Pulmonary artery endothelial cell (primary cell): ENCODE measurements around the gene DENND6B. TPM values are rescaled to one million over a fixed set of nuclear protein-coding genes. Genes with fewer than 3 reads are reported as not detected.
"Not testable (repeated sequence)": the region's sequence is repeated elsewhere in the genome, so short reads cannot be mapped to it uniquely, and the experiment has no call there.

Experiments
- DNase-seq: peaks from one replicate; pipeline ENCODE4 v3.0.0-alpha.2; 2011; ENCODE audit warnings: low read depth, low spot score
- total RNA-seq: library from RNA; depleted of rRNA; stranded (reverse); fragments of >200 nt; gene quantifications from 2 replicates; pipeline ENCODE4 v1.2.3, GENCODE V29; 2014

DENND6B gene
- total RNA-seq, 1 donor from 2014 or later = 1.3 TPM

DNA sequence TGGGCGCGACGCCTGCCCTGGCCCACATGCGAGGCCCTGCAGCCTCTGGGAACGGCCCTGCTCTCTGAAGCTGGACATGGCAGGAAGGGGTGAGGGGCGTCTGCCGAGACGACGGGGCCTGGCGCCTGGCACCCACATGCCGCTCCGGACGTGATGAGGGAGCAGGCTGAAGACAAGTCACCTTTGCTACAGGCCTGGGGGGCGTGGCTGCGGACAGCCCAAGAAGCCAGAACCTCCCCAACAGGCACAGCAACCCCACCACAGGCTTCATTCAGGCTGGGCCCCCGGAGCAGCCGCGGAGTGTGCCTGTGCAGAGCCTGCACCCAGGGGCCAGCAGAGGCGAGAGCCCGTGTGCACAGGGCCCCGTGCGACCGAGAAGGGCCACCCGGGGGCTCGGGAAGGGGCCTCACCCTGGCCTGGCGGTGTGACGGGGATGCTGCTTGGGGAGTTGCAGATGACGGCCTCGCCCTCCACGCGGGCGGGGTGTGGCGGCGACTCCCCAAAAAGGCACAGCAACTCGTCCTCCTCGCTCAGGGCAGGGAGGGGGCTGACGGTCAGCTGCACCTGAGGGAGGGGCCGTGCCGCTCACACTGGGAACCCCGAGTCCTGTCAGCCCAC lies 40.0 kb downstream of the DENND6B start:
- DNase-seq = no peak

DNA sequence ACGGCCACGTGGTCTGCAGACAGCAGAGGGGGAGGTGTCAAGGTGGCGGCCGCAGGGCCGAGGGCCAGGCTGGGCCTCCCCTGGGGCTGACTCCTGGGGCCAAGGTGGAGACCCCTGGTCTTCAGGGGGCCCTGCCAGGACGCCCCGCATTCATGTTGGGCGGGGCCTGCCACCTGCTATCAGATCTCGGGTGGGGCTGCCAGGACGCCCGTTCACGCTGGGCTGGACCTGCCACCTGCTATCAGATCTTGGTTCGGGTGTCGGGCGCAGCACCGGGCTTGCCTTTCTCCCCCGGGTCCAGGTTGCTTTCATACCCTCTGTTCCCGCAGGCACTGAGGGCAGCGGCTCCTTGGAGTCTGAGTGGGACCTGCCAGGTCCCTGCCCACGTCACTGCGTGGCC lies 40.5 kb downstream of the DENND6B start:
- DNase-seq = no peak

DNA sequence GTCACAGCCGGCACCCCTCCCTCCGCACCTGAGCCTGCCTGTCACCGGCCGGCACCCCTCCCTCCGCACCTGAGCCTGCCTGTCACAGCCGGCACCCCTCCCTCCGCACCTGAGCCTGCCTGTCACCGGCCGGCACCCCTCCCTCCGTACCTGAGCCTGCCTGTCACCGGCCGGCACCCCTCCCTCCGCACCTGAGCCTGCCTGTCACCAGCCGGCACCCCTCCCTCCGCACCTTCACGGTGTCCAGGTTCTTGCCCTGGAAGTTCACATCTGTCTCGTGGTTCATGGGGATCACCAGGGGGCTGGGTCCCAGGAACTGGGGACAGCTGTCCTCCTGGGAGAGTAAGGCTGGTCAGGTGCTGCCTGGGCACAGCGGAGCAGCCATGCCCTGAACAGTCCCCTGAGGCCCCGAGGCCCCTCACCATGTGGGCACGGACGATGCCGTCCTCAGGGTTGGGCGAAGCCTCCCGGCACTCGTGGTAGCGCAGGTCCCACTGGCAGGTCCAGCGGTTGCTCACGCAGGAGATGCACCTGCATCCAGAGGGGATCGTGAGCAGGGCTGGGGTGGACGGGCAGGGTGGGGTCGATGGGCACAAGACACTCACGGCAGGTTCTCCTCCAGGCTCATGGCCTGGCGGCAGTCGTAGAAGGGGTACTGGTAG lies 41.1 kb downstream of the DENND6B start:
- DNase-seq = no peak

DNA sequence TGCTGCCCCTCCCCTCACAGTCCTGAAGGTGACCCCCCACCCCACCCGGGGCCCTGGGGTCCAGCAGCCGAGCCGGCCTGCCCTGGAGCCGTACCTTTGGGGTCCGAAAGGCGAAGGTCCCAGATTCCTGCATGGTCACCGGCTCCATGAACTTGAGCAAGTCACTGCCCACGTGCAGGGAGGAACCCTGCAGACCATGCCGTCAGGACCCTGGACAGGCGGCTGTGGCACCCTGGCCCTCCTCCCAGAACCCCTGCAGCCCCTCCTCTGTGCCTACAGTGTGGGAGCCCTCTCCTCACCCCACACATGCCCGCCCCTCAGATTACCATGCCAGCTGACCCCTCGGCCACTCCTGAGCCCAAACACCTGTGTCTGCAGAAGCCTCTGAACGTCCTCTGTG lies 42.3 kb downstream of the DENND6B start:
- DNase-seq = no peak

DNA sequence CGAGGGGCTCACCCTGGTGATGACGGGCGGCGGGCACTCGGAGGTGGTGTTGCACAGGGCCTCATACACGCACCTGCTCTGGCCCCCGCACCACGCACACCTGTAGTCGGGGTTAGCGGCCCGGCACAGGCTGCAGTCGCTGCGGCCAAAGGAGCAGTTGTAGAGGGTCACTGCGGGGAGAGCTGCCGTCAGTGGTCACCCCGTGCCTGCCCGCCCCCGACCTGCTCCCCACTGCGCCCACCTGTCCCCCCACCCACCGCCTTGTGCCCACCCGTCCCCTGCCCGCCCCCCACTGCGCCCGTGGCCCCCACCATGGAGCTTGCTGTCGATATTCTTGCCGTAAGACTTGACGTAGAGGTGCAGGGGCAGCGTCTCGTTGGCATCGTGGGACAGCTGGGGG lies 43.0 kb downstream of the DENND6B start:
- DNase-seq = no peak

DNA sequence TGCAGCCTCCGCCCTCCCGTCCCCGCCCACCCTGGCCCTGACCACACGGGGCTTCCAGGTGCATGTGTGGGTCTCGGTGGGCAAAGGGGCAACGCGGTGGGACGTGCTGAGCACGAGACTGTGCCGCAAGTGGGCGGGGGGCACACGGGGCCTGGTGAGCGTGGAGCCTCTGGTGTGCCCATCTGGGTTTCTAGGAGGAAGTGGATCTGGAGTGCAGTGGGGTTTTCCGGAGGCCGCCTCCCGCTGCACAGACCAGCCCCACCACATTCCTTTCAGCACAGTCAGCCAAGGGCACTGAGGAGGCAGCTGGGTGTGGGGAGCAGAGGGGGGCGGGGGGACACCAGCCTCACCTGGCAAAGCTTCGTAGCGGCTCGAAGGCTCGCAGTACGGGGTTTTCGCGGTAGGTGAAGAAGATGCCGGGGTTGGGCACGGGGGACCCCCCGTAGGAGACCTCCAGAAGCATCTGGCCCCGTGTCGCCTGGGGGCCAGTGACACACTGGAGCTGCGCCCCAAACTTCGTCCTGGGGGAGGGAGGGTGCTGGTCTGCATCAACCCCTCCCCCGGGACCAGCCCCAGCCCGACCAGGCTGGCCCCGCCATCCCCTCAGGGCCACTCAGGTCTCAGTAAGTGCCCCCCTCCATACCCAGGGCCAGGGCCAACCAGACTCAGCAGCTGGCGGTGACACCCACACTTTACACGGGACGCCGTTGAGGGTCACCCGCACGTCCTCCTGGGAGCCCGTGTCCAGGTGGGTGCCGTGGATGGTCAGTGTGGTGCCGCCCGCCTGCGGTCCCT lies 44.3 kb downstream of the DENND6B start:
- DNase-seq = no peak

DNA sequence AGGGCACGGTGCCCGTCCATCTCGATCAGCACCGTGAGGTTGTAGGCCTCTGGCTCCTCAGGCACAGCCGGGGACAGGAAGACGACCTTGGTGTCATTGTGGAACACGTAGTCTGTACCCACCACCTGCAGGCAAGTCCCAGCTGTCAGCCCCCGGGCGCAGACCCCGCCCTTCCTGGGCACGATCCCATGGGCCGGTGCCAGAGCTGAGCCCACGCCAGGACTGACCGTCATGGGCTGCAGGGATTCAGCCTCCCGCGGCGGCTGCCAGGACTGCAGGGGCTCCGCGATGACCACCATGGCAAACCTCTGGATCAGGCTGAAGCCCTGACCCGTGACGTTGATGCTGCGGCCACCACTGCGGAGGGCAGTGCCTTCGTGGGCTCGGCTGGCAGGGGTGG lies 44.9 kb downstream of the DENND6B start:
- no peak for DNase-seq

DNA sequence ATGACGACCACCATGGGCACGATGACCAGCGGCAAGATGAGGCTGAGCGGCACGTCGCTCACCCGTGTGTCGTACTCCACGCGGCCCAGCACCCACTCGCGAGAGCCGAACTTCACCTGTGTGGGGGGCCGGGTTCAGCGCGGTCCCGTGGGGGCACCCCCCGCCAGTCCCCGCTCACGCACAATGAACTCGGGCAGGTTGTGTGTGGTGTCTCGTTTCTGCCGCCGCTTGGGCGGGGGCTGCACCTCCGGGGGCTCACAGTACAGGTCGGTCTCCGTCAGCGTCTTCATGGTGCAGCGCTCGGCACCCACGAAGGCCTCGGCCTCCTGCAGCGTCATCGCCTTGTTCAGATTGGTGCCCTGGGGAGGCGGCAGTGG lies 45.4 kb downstream of the DENND6B start:
- DNase-seq = no peak

DNA sequence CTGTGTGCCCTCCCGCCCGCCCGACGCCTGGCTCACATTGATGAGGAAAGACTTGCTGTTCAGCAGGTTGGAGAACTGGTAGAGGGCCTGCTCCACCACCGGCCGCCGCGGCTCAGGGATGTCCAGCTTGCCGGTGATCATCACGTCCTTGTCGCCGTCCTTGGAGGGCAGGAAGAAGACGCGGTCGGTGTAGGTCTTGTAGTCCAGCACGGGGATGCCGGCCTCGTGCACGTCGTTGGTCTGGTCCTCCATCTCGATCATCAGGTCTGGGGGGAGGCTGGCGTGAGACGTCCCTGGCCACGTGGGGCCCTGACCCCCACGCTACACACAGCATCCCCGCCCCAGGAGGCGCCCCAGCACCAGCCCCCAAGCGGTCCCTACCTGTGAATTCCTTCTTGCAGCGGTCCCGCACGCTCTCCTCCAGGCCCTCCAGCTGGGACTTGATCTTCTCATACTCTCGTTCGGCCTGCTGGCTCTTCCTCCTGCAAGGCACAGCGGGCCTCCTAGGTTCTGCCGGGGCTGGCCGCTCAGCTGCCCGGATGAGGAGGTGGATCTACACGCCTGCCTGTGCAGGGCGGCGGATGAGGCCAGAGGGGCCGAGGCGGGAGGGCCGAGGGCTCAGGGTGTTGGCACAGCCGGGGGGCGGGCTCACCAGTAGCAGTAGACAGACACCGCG lies 46.0 kb downstream of the DENND6B start:
- no peak for DNase-seq

DNA sequence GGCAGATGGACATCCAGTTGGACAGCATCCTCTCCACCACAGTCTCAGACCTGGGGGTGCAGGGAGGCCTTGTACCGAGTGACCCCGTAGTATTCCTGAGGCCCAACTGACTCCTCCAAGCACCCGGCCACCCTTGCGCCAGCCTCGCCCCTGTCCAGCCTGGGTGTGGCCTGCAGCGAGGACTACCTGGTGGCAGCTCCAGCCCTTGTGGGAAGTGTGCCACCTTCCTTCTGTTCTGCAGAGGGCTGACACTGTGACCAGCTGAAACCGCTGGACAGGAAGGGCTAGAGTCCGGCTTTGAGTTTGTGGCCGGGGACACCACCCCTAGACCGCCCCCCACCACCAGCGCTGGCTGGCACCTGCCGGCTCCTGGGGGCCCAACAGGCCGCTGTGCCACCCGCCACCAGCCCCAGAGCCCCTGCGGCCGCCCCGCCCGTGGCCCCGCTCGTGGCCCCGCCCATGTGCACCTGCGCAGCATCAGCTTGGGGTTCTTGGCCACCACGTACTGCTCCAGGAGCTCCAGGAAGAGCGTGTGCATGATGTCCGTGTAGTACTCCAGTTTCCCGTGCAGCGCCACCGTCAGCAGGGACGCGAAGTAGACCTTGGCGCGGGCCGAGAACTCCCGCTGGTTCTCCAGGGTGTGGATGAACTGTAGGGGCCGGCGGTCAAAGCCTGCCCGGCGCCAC lies 46.6 kb downstream of the DENND6B start:
- DNase-seq = no peak

DNA sequence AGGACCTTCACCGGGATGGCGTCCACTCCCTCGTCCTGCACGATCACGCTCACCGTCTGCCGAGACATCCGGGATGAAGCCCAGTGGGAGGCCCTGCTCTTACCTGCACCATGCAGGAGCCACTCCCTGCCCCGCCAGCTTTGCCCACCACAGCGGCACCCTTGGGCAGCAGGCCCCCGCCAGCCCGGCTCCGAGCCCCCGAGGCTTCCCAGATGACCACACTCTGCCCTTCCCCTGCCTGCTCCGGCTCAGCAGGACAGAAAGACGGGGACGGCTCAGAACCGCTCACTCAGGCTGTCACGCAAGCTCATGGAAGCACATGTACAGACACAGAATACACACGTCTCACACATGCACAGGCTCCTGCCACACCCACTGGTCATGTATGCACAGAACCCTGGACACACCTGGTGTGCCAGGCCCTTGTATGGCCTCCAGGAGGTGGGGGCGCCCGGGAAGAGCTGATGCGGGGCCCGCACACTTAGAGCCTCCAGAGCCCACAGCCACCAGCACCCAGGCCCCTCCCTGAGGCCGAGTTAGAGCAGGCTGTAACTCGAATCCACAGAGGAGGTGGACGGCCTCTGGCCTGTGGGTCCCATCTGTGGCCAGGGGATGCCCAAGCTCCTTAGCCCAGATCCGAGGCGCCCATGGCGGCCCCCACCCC lies 47.7 kb downstream of the DENND6B start:
- DNase-seq = no peak

DNA sequence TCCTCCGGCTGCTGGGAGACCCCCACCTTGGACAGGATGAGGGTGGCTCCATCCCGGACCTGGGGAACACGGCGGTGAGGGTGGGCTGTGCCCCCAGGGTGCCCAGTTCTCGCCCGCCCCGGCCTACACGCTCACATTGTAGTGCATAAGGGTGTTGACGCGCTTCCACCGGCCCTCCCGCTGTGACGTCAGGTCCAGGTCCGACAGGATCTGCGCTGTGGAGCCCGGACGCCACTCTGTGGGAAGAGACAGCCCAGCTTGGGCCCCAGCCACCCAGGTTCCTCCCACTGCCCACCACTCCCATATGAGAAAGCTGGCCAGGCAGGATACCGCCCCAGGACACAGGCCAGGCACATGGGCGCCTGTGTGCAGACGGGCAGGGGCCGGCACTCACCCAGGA lies 48.4 kb downstream of the DENND6B start:
- no peak for DNase-seq

DNA sequence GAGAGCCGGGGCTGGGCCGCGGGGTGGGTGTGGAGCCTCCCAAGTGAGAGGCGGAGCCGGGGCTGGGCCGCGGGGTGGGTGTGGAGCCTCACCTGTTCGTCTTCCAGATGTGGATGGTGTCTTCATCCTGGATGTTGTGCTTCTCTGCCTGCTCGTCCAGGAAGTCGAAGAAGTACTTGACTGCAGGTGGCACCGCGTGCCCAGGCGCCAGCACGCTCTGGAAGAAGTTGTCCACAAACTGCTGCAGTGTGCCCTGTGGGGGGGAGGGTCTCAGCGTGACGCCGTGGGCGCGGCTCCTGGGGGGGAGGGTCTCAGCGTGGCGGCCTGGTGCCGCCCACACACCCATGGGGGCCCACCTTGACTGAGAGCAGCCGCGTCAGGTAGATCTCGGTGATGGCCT lies 49.1 kb downstream of the DENND6B start:
- no peak for DNase-seq

DNA sequence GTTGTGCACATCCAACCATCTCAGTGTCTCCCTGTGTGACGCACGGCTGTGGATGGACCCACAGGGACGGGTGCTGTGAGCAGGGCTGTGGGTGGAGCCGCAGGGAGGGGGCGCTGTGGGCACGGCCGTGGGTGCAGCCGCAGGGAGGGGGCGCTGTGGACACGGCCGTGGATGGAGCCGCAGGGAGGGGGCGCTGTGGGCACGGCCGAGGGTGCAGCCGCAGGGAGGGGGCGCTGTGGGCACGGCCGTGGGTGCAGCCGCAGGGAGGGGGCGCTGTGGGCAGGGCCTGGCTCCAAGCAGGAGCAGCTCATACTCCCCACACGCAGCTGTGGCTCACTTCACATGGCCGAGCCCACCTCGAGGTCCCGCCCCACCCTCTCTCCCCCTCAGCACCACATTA lies 50.7 kb downstream of the DENND6B start:
- no peak for DNase-seq

DNA sequence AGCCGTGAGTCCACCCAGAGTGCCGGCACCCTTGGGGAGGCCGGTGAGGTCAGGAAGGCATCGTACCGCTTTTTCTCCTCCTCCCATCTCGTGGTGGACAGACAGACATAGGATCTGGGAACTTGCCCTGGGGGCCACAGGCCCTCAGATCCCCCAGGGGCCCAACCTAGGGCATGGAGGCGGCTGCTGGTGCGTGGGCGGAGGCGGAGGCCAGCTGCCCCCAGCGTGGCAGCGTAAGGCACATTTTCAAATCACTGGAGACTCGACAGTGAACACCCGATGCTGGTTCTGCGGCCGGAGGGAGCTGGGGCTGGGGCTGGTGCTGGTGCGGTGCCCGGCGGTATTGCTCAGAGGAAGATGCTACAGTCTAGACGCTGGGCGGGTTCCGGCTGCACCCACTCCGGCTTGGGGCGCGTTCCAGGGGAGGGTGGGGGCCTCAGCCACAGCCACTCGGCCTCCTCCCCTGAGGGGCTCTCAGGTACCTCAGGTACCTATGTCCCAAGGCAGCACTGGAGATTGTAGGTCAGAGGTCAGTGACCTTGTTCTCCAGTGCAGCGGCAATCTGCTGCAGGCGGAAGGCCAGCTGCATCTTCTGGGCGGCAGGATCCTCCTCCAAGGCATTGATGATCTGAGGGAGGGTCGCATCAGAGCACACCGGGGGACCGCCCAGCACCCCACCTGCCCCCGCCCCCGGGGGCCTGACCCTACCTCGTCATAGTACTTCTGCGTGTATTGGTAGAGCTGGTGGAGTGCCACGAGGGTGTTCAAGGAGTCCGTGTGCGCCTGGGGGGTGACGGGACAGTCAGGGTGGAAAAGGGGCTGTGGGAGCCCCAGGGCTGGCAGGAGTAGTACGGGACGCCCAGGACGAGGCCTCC lies 51.4 kb downstream of the DENND6B start:
- no peak for DNase-seq

DNA sequence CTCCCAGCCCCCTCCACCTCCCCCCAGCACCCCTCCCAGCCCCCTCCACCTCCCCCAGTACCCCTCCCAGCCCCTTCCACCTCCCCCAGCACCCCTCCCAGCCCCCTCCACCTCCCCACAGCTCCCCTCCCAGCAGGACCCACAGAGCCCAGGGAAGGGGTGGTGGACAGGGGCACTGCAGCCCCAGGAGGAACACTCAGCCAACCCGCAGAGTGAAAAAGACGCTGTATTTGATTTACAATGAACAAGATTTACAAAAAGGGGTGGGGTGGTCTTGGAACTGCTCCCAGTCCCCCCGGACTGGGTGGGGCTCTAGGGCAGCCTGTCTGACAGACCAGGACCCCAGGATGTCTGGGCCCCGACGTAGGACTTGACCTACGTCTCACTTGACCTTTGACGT lies 52.0 kb downstream of the DENND6B start:
- DNase-seq = no peak

DNA sequence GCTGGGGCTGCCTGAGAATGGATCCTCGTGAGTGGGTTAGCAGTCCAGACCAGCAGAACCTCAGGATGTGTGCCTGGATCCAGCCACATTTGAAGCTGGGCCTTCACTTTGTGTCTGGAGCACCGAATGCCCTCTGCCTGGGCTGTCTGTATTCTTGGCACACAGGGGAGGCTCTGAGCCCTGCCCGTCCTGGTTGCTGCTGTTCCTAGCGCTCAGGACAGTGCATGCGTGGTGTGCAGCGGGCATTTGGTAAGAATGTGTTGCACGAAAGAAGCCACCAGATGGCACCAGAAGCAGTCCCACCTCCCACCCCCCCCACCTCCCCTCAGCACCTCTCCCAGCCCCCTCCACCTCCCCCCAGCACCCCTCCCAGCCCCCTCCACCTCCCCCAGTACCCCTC lies 52.5 kb downstream of the DENND6B start:
- DNase-seq = no peak

DNA sequence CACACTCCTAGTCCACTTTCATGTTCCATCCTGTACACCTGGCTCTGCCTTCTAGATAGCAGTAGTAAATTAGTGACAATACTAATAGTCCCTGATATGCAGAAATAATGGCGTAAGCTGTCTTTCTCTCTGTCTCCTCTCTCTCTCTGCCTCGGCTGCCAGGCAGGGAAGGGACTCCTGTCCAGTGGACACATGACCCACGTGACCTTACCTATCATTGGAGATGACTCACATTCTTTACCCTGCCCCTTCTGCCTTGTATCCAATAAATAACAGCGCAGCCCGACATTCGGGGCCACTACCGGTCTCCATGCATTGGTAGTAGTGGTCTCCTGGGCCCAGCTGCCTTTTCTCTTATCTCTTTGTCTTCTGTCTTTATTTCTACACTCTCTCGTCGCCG lies 53.0 kb downstream of the DENND6B start:
- DNase-seq = not testable (repeated sequence)

DNA sequence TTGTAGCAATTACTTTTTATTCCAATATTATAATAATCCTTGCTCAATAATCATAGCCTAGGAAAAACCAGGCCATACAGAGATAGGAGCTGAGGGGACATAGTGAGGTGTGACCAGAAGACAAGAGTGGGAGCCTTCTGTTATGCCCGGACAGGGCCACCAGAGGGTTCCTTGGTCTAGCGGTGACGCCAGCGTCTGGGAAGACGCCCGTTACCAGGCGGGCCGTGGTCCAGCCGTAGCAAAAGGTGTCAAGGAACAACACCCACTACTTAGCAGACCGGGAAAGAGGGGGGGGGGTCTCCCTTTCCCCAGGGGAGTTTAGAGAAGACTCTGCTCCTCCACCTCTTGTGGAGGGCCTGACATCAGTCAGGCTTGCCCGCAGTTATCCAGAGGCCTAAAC lies 53.5 kb downstream of the DENND6B start:
- DNase-seq = not testable (repeated sequence)
